ENCODE results near the gene KTI12.

DNA sequence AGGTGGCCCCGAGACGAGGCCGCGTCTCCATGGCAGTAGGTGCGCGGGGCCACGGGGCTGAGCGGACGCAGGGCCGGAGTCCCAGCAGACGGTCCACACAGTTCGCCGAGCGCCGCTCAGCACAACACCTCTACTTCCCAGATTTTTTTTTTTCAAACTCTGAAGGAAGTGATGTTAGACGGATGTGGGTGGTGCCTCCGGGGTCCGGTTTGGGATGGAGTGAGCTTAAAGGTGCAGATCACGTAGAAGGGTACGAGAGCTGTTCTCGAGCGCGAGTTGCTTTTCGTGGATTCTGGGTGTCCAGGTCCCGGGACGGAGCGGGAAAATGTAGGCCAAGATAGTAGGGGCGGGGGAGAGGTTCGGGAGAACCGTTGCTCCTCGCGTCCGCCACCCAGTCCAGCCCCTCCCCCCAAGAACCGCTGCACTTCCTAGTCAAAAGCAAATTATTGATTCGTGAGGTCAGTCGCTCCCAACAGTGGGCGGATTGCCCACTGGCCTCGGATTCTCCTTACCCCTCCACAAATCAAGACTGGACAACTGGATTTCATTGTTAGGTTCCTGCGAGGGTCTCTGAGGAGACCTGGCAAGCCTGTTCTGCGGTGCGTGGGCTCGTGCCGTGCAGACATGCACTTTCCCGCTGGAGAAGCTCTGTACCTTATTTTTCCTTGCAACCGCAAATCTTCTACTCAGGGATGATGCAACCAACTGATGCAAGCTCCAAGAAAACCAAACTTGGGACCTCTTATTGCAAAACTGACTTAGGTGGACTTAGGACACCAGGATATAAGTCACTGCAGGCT lies 21.7 kb upstream of the KTI12 start, which contains the start of gene TXNDC12:
- TF ChIP-seq EP300 (IDR thresholded peaks at IDR 0.05) (no peak), POLR2A (IDR thresholded peaks at IDR 0.05) (peak; percentile 44 to 67), POLR2AphosphoS5 (IDR thresholded peaks at IDR 0.05) (peak; percentile 76 to 91 (median 82))
- TF ChIP-seq, protein P1, sequence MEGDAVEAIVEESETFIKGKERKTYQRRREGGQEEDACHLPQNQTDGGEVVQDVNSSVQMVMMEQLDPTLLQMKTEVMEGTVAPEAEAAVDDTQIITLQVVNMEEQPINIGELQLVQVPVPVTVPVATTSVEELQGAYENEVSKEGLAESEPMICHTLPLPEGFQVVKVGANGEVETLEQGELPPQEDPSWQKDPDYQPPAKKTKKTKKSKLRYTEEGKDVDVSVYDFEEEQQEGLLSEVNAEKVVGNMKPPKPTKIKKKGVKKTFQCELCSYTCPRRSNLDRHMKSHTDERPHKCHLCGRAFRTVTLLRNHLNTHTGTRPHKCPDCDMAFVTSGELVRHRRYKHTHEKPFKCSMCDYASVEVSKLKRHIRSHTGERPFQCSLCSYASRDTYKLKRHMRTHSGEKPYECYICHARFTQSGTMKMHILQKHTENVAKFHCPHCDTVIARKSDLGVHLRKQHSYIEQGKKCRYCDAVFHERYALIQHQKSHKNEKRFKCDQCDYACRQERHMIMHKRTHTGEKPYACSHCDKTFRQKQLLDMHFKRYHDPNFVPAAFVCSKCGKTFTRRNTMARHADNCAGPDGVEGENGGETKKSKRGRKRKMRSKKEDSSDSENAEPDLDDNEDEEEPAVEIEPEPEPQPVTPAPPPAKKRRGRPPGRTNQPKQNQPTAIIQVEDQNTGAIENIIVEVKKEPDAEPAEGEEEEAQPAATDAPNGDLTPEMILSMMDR (IDR thresholded peaks at IDR 0.05): no peak
